HG02678 (cell line): ENCODE measurements around the gene FUBP3.

ENCODE experiments used
- ATAC-seq: cut with Tn5 transposase; IDR thresholded peaks from one replicate; pipeline ENCODE4 v1.9.1; 2021; ENCODE audit warnings: mild to moderate bottlenecking, moderate library complexity; ENCODE audit not compliant: unreplicated experiment

FUBP3 gene

DNA sequence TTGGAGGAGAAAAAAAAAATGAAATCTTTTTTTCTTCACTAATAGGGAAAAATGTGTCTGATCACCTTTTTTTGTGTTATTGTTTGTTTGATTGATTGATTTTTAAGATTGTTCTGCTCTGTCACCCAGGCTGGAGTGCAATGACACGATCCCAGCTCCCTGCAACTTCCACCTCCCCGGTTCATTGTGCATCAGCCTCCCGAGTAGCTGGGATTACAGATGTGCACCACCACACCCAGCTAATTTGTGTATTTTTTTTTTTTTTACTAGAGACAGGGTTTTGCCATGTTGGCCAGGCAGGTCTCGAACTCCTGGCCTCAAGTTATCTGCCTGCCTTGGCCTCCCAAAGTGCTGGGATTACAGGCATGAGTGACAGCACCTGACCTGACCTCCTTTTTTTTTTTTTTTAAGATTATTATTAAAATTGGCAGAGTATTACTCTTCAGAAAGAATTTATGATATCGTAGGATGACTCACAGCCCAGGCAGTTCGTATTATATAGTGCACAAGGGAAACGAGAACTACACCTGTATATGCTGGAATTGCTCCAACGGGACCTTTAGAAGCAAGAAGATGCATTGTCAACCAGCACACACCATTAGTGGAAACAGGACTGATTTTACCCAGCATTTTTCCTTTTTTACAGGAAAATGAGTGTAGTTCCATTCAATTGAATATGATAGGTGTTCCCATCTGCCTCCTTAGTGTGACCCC, 27.7 kb downstream of the FUBP3 start:
- no peak for ATAC-seq

- no peak for ATAC-seq
These were observed 28.5 kb downstream of the FUBP3 start for GRCh38 chr9:130607640-130608420.

GRCh38 chr9:130608554-130609134, 29.3 kb downstream of the FUBP3 start:
- no peak for ATAC-seq

DNA sequence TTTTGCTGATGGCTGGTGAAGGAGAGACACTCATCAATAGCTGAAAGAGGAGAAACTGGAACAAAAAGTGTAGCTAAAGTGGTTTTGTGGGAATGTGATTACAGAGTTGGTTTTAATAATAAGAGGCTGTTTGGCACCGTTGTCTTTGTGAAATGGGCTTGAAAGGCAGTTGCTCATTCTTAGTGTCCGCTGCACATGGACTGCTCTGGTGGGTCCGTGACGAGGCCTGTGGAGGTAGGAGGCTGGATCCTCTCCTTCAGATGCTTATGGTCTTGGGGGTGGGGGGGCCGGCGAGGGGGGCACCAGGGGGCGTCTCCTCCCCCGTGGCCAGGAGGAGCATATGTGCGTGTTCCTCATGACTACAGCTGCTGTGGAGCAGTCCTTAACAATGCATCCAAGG, 29.8 kb downstream of the FUBP3 start:
- ATAC-seq = no peak

- no peak for ATAC-seq
These were observed 31.7 kb downstream of the FUBP3 start for GRCh38 chr9:130610862-130611707.

GRCh38 chr9:130616451-130616850, 37.1 kb downstream of the FUBP3 start:
- ATAC-seq = no peak

- no peak for ATAC-seq
These were observed 44.1 kb downstream of the FUBP3 start for GRCh38 chr9:130623466-130623865.

DNA sequence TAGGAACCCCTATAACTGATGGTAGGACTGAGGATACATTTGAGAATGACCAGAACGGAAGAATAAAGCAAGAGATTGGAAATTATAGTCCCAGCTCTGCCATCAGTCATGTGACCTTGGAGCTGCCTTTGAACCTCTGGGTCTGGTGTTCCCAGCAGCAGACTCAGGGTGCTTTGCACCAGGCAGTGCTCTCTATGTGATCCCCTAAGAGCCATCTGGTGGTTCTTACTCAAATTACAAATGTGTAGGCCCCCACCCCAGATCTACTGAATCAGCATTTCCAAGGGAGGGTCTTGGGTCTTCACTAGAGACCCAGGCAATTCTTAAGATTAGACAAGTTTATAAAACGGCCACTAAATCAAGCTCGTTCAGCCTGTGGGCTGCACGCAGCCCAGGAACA, 44.8 kb downstream of the FUBP3 start:
- ATAC-seq = no peak

- no peak for ATAC-seq
These were observed 47.0 kb downstream of the FUBP3 start for GRCh38 chr9:130626249-130626996.

- no peak for ATAC-seq
These were observed 47.7 kb downstream of the FUBP3 start for GRCh38 chr9:130627051-130627450.

GRCh38 chr9:130627896-130628792, 48.8 kb downstream of the FUBP3 start:
- ATAC-seq = no peak

- no peak for ATAC-seq
These were observed 50.2 kb downstream of the FUBP3 start for GRCh38 chr9:130629443-130630070.

DNA sequence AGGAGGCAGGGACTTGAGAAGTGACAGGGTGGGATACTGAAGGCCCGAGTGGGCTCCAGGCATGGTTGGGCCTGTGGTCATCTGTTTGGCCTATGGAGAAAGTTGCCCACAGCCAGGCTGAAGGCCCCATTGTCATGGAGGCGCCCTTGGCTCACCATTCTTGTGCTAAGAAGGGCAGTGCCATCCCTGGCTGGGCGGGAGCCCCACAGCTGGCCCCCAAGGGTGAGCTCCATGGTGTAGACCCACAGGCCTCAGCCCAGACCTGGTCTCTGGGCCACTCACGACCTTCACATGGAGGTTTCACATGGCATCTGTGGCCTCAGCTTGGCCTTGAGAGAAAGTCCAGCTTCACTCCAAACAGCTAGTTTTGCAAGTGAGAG, 50.7 kb downstream of the FUBP3 start:
- no peak for ATAC-seq

GRCh38 chr9:130630506-130631330, 51.3 kb downstream of the FUBP3 start:
- no peak for ATAC-seq

DNA sequence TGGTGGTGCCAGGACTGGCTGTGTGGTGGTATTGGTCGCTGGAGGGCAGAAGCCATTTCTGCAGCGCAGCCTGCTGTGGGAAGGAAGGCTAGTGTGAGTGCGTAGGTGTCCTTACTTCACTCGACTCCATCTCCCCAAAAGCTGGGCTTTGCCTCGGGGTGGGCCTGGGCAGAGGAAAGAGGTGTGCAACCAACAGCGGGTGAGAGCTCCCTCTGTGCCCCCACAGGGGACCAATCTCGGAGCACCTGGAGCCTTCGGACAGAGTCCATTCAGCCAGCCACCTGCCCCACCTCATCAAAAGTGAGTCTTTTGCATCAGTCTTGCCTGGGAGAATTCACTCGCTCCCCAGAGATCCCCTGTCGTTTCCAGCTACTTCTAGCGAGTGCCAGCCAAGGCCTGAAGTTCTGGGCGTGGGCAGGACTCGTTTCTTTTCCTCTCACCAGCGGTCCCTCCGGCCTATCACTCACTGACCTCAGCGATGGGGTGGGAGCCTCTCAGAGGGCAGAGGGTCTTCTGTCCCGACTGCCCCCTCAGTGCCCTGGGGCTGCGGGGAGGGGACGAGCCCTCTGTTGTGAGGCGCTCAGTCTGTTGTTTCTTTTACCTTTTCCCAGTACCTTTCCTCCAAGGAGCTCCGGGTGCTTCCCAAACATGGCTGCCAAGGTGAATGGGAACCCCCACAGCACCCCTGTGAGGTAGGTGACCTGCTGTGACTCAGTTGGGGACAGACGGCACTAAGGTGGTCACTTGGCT, 52.1 kb downstream of the FUBP3 start:
- ATAC-seq = no peak

GRCh38 chr9:130632081-130632710, 52.8 kb downstream of the FUBP3 start:
- no peak for ATAC-seq

DNA sequence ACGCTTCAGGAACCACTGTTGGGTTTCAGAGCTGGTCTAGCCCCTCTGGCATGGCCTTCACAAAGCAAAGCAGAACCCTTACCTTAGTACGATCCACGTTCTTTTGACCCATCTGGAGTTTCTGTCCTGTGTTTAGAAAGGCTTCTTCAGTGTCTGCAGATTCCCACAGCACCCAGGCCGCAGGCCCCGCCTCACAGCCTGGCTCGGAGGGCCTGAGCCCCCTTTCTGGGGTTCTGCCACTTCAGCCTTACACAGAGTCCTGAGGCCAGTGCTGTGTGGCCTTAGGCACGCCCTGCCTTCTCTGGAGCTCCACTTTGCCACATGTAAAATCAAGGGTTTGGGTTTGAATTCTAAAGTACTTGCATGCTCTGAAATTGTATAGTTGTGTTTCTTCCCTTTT, 53.5 kb downstream of the FUBP3 start:
- no peak for ATAC-seq
